ENCODE data around the gene SERPINB6.
A peak's percentile ranks its signal among the peaks of the same experiment; 100 is the strongest.
"Not testable (repeated sequence)": the region's sequence is repeated elsewhere in the genome, so short reads cannot be mapped to it uniquely, and the experiment has no call there.

The SERPINB6 gene

DNA sequence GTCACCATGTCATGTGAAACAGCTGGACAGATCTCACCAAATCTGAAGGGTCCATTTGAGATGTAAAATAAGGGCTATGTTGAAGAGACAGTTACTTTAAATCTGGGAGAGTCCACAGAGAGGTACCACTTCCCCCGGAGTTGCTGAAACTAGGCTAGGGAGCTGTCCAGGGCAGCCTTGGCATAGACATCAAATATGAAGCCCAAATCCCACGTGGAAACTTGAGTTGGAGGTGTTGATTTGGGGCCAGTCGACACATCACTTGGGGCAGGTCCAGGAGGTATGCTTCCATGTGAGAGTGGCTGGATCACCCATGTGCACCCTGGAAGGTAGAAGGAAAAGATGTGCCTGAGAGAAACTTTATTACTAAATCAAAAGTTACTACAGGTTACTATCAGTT lies 56.2 kb downstream of the SERPINB6 start:
- TF ChIP-seq CTCF (IDR thresholded peaks at IDR 0.05), result no peak
- Mint-ChIP-seq H3K9me3 (peaks cover 16% of the 10 kb centered on the region), H3K4me3 (no peak overlapping the region), H3K27ac (no peak overlapping the region), H3K36me3 (ENCODE audit: low read depth) (peaks cover 7% of the 10 kb centered on the region), H3K4me1 (peaks cover 16% of the 10 kb centered on the region), H3K27me3 (ENCODE audit: low read depth, poor library complexity) (peaks cover 4% of the 10 kb centered on the region)
- no peak for DNase-seq

- Mint-ChIP-seq H3K4me3 (no peak overlapping the region), H3K27me3 (ENCODE audit: low read depth, poor library complexity) (peaks cover 4% of the 10 kb centered on the region), H3K27ac (no peak overlapping the region), H3K9me3 (peaks cover 8% of the 10 kb centered on the region), H3K4me1 (peaks cover 23% of the 10 kb centered on the region), H3K36me3 (ENCODE audit: low read depth) (peaks cover 2% of the 10 kb centered on the region)
- TF ChIP-seq CTCF (IDR thresholded peaks at IDR 0.05), result no peak
- DNase-seq, result no peak
Measured at GRCh38 chr6:2914318-2914660, 57.1 kb downstream of the SERPINB6 start.

DNA sequence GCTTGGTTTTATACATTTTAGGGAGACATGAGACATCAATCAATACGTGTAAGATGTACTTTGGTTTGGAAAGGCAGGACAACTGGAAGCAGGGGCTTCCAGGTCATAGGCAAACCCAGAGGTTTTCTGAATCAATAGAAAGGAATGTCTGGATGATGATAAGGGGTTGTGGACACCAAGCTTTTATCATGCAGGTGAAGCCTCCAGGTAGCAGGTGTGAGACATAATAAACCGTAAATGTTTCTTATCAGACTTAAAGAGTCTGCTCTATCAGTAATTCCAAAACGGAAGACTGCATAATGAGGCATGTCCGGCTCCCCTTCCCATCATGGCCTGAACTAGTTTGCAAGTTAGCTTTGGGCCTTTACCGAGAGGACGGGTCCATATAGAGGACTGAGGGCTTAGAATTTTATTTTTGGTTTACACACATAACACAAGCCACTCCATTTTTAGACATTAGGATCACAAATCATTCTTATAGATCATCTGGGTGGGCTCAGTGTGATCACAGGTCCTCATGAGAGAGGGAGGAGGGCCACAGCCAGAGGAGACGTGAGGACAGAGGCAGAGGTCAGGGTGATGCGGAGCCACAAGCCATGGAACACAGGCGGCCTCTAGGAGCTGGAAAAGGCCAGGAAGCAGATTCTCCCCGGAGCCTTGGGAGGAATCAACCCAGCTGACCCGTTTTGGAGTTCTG lies 57.6 kb downstream of the SERPINB6 start:
- no peak for TF ChIP-seq CTCF (IDR thresholded peaks at IDR 0.05)
- Mint-ChIP-seq H3K36me3 (ENCODE audit: low read depth) (no peaks in the 10 kb centered on the region), H3K4me3 (no peak overlapping the region), H3K4me1 (peaks cover 28% of the 10 kb centered on the region), H3K9me3 (peaks cover 3% of the 10 kb centered on the region), H3K27me3 (ENCODE audit: low read depth, poor library complexity) (peaks cover 4% of the 10 kb centered on the region), H3K27ac (no peak overlapping the region)
- no peak for DNase-seq

- Mint-ChIP-seq H3K27ac (no peak overlapping the region), H3K36me3 (ENCODE audit: low read depth) (no peaks in the 10 kb centered on the region), H3K4me1 (peaks cover 49% of the 10 kb centered on the region)
Measured at GRCh38 chr6:2911171-2911570, 60.2 kb downstream of the SERPINB6 start.

DNA sequence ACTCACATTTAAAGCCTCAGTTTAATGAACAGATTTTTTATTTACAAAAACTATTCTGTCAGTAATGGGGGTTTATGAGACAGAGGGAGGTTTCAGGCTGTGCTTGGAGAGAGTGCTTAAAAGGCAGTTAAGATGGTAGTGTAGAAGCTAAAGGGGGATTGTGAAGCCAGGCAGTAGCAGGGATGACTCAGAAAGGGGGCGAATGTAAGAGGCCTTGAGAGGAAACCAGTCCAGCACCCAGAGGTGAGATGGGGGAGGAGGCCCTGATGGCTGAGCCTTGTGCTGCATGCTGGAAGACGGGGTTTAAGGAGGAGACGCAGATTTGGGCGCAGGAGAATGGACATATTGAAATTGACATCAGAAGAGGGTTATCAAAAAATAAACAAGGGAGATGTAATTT lies 61.6 kb downstream of the SERPINB6 start:
- no peaks in the 10 kb centered on the region for H3K36me3 Mint-ChIP-seq (ENCODE audit: low read depth)
- peaks cover 3% of the 10 kb centered on the region for H3K9me3 Mint-ChIP-seq
- H3K27me3 Mint-ChIP-seq (ENCODE audit: low read depth, poor library complexity), result peaks cover 16% of the 10 kb centered on the region
- no peak for DNase-seq
- peaks cover 49% of the 10 kb centered on the region for H3K4me1 Mint-ChIP-seq
- TF ChIP-seq CTCF (IDR thresholded peaks at IDR 0.05), result no peak
- no peak overlapping the region for H3K4me3 Mint-ChIP-seq
- no peak overlapping the region for H3K27ac Mint-ChIP-seq

More at GRCh38 chr6:2911171-2911570, 60.2 kb downstream of the SERPINB6 start:
- no peak for DNase-seq
- Mint-ChIP-seq H3K4me3 (no peak overlapping the region), H3K9me3 (peaks cover 3% of the 10 kb centered on the region), H3K27me3 (ENCODE audit: low read depth, poor library complexity) (peaks cover 10% of the 10 kb centered on the region)
- TF ChIP-seq CTCF (IDR thresholded peaks at IDR 0.05), result no peak

DNA sequence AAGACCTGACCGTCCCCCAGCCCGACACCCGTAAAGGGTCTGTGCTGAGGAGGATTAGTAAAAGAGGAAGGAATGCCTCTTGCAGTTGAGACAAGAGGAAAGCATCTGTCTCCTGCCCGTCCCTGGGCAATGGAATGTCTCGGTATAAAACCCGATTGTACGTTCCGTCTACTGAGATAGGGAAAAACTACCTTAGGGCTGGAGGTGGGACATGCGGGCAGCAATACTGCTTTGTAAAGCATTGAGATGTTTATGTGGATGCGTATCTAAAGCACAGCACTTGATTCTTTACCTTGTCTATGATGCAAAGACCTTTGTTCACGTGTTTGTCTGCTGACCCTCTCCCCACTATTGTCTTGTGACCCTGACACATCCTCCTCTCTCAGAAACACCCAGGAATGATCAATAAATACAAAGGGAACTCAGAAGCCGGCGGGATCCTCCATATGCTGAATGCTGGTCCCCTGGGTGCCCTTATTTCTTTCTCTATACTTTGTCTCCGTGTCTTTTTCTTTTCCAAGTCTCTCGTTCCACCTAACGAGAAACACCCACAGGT lies 62.2 kb downstream of the SERPINB6 start:
- not testable (repeated sequence) for H3K36me3 Mint-ChIP-seq (ENCODE audit: low read depth); H3K9me3 Mint-ChIP-seq; H3K27ac Mint-ChIP-seq; DNase-seq; H3K4me3 Mint-ChIP-seq
- peaks cover 22% of the 10 kb centered on the region for H3K27me3 Mint-ChIP-seq (ENCODE audit: low read depth, poor library complexity)
- peaks cover 49% of the 10 kb centered on the region for H3K4me1 Mint-ChIP-seq

GRCh38 chr6:2908516-2908915 lies 62.9 kb downstream of the SERPINB6 start:
- H3K4me3 Mint-ChIP-seq; DNase-seq; H3K27ac Mint-ChIP-seq; H3K36me3 Mint-ChIP-seq (ENCODE audit: low read depth); H3K9me3 Mint-ChIP-seq: not testable (repeated sequence)
- H3K27me3 Mint-ChIP-seq (ENCODE audit: low read depth, poor library complexity), result peaks cover 22% of the 10 kb centered on the region
- peaks cover 49% of the 10 kb centered on the region for H3K4me1 Mint-ChIP-seq

DNA sequence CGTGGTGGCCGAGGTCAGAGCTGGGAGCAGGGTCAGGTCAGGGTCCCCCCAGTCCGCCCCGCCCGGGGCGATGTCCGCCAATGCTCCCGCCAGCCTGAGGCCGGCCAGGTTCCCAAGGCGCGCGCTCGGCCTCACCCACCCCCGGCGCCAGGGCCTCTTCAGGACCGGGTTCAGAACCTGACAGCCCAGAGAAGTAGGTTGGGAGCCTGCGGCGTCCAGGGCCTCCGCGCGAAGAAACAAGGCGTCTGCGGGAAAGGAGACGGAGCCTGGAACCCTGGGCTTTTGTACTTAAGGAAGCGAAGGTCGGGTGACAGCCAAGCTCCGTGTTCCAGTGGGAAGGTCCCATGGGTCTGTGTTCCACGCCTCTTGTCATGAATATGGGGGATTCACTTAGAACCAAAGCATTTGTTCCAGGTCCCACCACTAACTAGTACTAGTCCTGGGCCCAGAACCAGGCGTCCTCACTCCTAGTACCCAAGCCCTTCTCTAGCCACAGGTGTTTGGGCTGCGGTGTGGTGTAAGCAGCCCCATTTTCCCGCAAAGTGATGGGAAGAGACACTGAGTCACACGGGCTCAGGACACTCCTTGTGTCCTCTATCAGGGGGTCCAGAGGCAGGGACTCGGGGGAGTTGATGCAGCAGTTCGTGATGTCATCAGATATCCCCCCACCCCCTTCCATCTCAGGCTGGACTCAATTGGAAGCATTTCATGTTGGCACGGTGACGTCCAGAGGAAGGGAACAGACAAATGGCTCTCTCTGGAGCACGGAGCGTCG lies 67.8 kb downstream of the SERPINB6 start:
- Mint-ChIP-seq H3K4me3 (peak overlapping the region; percentile 89), H3K27me3 (ENCODE audit: low read depth, poor library complexity) (peaks cover 42% of the 10 kb centered on the region), H3K4me1 (peaks cover 53% of the 10 kb centered on the region)
- H3K9me3 Mint-ChIP-seq; H3K27ac Mint-ChIP-seq; DNase-seq; H3K36me3 Mint-ChIP-seq (ENCODE audit: low read depth): not testable (repeated sequence)

Data from nephron progenitor cell (in vitro differentiated cells).